DMS153 (cell line): ENCODE measurements around the gene GDAP1L1.
"Not testable (repeated sequence)": the region's sequence is repeated elsewhere in the genome, so short reads cannot be mapped to it uniquely, and the experiment has no call there.

Experiments used
- DNase-seq: peaks from one replicate; lab custom pipeline; 2025; lab: John Stamatoyannopoulos, UW

The GDAP1L1 gene

GRCh38 chr20:44302736-44303135, 55.6 kb downstream of the GDAP1L1 start:
- DNase-seq: no peak

GRCh38 chr20:44304383-44304782, 57.3 kb downstream of the GDAP1L1 start:
- DNase-seq: no peak

- no peak for DNase-seq
Measured at GRCh38 chr20:44306927-44307326, 59.8 kb downstream of the GDAP1L1 start.

GRCh38 chr20:44309763-44310663, 62.9 kb downstream of the GDAP1L1 start:
- DNase-seq: no peak

- DNase-seq: peak; percentile 89
Measured at GRCh38 chr20:44310664-44311639, 63.8 kb downstream of the GDAP1L1 start, which contains the start of gene FITM2. TSS of gene FITM2 (minus strand) at chr20:44311202. CDS start at chr20:44311148, 54 bp downstream.

GRCh38 chr20:44314870-44315269, 67.8 kb downstream of the GDAP1L1 start:
- DNase-seq: no peak

GRCh38 chr20:44319839-44320422, 72.8 kb downstream of the GDAP1L1 start:
- no peak for DNase-seq

GRCh38 chr20:44324343-44324742, 77.2 kb downstream of the GDAP1L1 start:
- no peak for DNase-seq

- DNase-seq: no peak
Measured at GRCh38 chr20:44326391-44327159, 79.5 kb downstream of the GDAP1L1 start.

- not testable (repeated sequence) for DNase-seq
Measured at GRCh38 chr20:44327748-44328147, 80.6 kb downstream of the GDAP1L1 start.

- DNase-seq: no peak
Measured at GRCh38 chr20:44328428-44328827, 81.3 kb downstream of the GDAP1L1 start.
